ENCODE data around the gene FAM171A1.

The FAM171A1 gene

GRCh38 chr10:15168786-15169554 lies 202.1 kb downstream of the FAM171A1 start:
- peak; percentile 93 for DNase-seq (ENCODE audit: low read depth)

GRCh38 chr10:15168291-15168785 lies 202.8 kb downstream of the FAM171A1 start, which contains the start of gene NMT2:
TSS of gene NMT2 (minus strand) at chr10:15168693. CDS start at chr10:15168612, 81 bp downstream.
- no peak for DNase-seq (ENCODE audit: low read depth)

DNA sequence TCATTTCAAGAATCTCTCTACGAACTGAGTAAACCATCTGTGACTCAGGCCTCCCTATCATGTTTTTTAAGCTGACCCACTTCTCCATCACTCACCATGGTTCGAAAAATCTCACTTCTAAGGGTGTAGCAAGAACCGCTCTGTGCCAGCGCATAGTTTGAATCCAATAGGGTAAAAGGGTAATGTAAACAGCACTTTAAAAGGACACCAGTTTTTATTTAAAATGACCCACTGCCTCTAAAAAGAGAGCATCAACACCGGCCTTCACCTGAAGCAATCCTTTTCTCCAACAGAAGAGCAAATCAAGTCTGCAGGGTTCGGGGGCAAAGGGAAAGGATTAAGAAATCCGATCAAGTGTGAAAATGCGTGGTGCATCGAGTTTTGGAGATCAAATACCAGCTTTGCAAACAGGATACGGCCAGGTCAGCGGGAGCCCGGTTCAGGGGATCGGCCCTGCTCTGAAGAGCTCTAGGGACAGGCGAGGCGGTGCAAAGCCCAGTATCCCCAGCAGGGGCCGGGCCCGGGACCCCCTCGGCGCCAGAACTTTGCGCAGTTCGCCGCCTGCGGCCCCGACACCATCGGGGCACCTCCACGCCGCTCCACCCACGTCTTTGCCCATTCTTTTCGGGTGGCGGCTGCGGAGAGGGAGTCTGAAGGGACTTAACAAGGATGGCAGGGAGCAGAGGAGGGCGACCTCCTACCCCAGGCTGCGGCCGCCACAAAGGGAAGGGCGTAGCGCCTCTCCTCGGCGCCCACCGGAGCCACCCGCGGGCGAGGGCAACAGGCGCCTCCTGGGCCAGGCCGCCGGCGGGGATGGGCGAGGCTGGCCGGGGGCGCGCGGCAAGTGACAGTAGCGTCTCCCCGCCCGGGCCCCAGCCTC lies 203.4 kb downstream of the FAM171A1 start:
- DNase-seq (ENCODE audit: low read depth) = no peak

DNA sequence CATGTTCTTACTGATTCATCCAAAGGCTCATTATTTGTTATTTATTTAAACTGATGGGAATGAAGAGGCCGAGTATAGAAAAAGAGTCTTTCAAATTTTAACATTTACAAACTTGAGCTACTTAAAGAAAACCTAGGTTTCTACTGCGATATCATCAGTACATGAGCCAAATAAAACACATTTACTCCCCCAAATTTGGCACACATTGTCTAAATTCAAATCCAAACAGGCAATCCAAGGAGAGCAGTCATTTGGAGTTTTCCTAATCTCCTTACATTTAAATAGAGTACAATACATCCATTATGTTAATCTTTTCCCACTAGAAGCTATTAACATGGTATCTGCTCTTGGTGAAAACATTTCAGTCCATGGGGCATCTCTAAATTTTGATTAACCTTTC lies 204.8 kb downstream of the FAM171A1 start:
- no peak for DNase-seq (ENCODE audit: low read depth)

- DNase-seq (ENCODE audit: low read depth) = no peak
Measured at GRCh38 chr10:15163253-15163828, 207.7 kb downstream of the FAM171A1 start.

All from stimulated activated CD8-positive, alpha-beta memory T cell treated with anti-CD3 and anti-CD28 coated beads, Interleukin-4, amount 100 ng/mL, for 24 hours (primary cell).